Prostate gland (tissue), 2 donors: ENCODE results near the gene CCNJL.

Experiments
- CTCF ChIP-seq, 4 experiments: fragments of 200-600 bp in 2 of 4; fragments of 450-650 bp in 2 of 4; sonication (generic) in 2 of 4; IDR thresholded peaks; 1 replicate in 3 of 4; 2 replicates in 1 of 4; pipeline ENCODE4 v1.5.1; 2016 to 2019; ENCODE audit warnings: antibody characterized with exemption in 4 of 4, mild to moderate bottlenecking in 2 of 4, moderate library complexity in 2 of 4
- POLR2A ChIP-seq: fragments of 450-650 bp; IDR thresholded peaks from one replicate; pipeline ENCODE4 v1.6.1; 2016; ENCODE audit warnings: antibody characterized with exemption, mild to moderate bottlenecking
- POLR2AphosphoS5 ChIP-seq: sonication (generic); formaldehyde crosslinking; IDR thresholded peaks from one replicate; pipeline ENCODE4 v1.6.1; 2017; ENCODE audit warnings: antibody characterized with exemption

DNA sequence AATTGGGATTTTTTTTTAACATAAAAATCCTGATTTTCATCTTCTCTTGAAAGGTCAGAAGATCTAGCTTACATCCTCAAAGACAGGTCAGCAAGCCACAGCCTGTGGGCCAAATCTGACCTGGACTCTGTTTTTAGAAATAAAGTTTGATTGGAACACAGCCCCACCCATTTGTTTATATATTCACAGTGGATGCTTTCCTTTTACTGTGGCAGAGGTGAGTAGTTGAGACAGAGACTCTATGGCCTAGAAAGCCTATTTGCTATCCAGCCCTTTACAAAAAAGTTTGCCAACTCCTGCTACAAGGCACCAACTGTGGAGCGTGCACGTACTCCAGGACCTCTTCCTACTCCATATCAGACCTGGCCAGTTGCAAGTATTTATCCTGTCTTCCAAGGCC, 13.4 kb upstream of the CCNJL start:
- TF ChIP-seq CTCF (IDR thresholded peaks at IDR 0.05): no peak
- TF ChIP-seq POLR2A: no peak
- TF ChIP-seq POLR2AphosphoS5: no peak
